ENCODE measurements around the gene SDHA. TPM values are rescaled to one million over a fixed set of nuclear protein-coding genes. Genes with fewer than 3 reads are reported as not detected.

The SDHA gene
- total RNA-seq, 2 donors from 2014 or later = 62.8 to 75.5 TPM

GRCh38 chr5:204001-204400 lies 14.1 kb upstream of the SDHA start:
- peaks cover 0 to 10% of the 10 kb centered on the region in 2 donors for H3K36me3 ChIP-seq (replicated peaks in 1 of 2; ENCODE audit: insufficient read depth in 1 of 2, low read depth in 2 of 2)
- H3K4me3 ChIP-seq = no peak overlapping the region
- intact Hi-C loops (cut with DNase I) = no loop called here
- WGBS, 2 donors = 88 to 93% methylated on average over 5 to 6 of the region's 6 CpGs
- no peak for TF ChIP-seq POLR2A (IDR thresholded peaks at IDR 0.05)
- DNase-seq (no peak), ATAC-seq (no peak)
- no peaks in the 10 kb centered on the region for H3K4me1 ChIP-seq
- no peaks in the 10 kb centered on the region for H3K9me3 ChIP-seq
- no peak overlapping the region for H3K27ac ChIP-seq
- H3K27me3 ChIP-seq = no peaks in the 10 kb centered on the region

DNA sequence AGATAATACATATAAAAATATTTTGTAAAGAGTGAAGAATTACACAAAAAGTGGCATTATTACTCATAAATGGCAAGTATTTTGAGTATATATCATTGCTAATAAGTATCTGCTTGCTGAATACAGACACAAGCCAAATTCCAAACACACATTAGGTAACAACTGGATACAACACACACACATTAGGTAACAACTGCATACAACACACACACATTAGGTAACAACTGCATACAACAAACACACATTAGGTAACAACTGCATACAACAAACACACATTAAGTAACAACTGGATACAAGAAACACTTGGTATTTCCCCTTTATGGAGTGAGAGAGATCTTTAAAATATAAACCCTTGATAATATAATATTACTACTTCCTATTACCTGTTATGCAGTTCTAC lies 13.7 kb upstream of the SDHA start:
- Histone ChIP-seq H3K27ac (no peak overlapping the region), H3K27me3 (no peaks in the 10 kb centered on the region), H3K9me3 (no peaks in the 10 kb centered on the region), H3K36me3 (replicated peaks in 1 of 2; ENCODE audit: insufficient read depth in 1 of 2, low read depth in 2 of 2) (peaks cover 0 to 10% of the 10 kb centered on the region in 2 donors), H3K4me3 (no peak overlapping the region), H3K4me1 (no peaks in the 10 kb centered on the region)
- intact Hi-C loops (cut with DNase I) = no loop called here
- TF ChIP-seq CTCF (IDR thresholded peaks at IDR 0.05) (no peak), POLR2A (IDR thresholded peaks at IDR 0.05) (no peak)
- no peak for ATAC-seq
- DNase-seq = no peak

- TF ChIP-seq POLR2A (IDR thresholded peaks at IDR 0.05) (no peak), CTCF (IDR thresholded peaks at IDR 0.05) (no peak)
- Histone ChIP-seq H3K4me1 (no peaks in the 10 kb centered on the region), H3K4me3 (no peak overlapping the region), H3K27ac (no peak overlapping the region), H3K27me3 (no peaks in the 10 kb centered on the region), H3K36me3 (replicated peaks in 1 of 2; ENCODE audit: insufficient read depth in 1 of 2, low read depth in 2 of 2) (peaks cover 0 to 10% of the 10 kb centered on the region in 2 donors), H3K9me3 (no peaks in the 10 kb centered on the region)
- WGBS, 2 donors = 94 to 97% methylated on average over 30 of the region's 30 CpGs
- intact Hi-C loops (cut with DNase I) = no loop called here
- DNase-seq (no peak), ATAC-seq (no peak)
These were observed 13.0 kb upstream of the SDHA start for GRCh38 chr5:204966-205670.

DNA sequence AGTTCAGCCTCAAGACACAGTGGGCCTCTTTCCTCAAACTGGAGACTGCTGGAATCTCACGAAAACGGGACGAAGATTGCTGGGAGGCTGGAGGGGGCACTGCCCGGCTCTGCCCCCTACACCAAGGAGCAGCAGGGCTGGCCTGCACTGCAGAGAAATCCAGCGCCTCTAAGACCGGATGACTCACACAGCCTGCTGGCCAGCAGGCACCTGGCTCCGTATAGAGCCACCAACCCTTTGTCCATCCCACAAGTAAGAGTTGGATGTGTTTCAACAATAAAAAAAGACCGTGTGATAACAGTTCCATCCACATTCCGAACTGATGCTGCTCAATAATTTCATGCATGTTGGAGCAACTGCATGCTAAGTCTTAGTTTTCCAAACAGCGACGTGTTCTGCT lies 11.7 kb upstream of the SDHA start:
- TF ChIP-seq CTCF (IDR thresholded peaks at IDR 0.05) = no peak
- TF ChIP-seq POLR2A (IDR thresholded peaks at IDR 0.05) = no peak
- H3K27me3 ChIP-seq = no peaks in the 10 kb centered on the region
- intact Hi-C loops (cut with DNase I) = no loop called here
- ATAC-seq (no peak), DNase-seq (no peak)
- 74% methylated on average over 11 of the region's 11 CpGs for WGBS, 2 donors
- H3K4me3 ChIP-seq = no peak overlapping the region
- H3K4me1 ChIP-seq = no peaks in the 10 kb centered on the region
- H3K36me3 ChIP-seq (replicated peaks in 1 of 2; ENCODE audit: insufficient read depth in 1 of 2, low read depth in 2 of 2) = peaks cover 0 to 10% of the 10 kb centered on the region in 2 donors
- H3K27ac ChIP-seq = no peak overlapping the region
- no peaks in the 10 kb centered on the region for H3K9me3 ChIP-seq

GRCh38 chr5:206927-207536 lies 11.1 kb upstream of the SDHA start:
- TF ChIP-seq POLR2A (IDR thresholded peaks at IDR 0.05) (no peak), CTCF (IDR thresholded peaks at IDR 0.05) (no peak)
- Histone ChIP-seq H3K9me3 (no peaks in the 10 kb centered on the region), H3K27me3 (no peaks in the 10 kb centered on the region), H3K4me1 (no peaks in the 10 kb centered on the region), H3K4me3 (no peak overlapping the region), H3K36me3 (replicated peaks in 1 of 2; ENCODE audit: insufficient read depth in 1 of 2, low read depth in 2 of 2) (peaks cover 0 to 10% of the 10 kb centered on the region in 2 donors), H3K27ac (no peak overlapping the region)
- DNase-seq (no peak), ATAC-seq (no peak)
- intact Hi-C loops (cut with DNase I) = no loop called here
- WGBS, 2 donors = 77 to 78% methylated on average over 8 of the region's 8 CpGs
